DOHH2 (cell line): ENCODE results near the gene IGF2BP3.

Experiments
- H3F3A ChIP-seq: fragments of 200-600 bp; sonication (generic), shearing (Covaris generic); 2 replicates; pipeline ENCODE4 v1.6.0; 2016; ENCODE audit warnings: antibody characterized with exemption, mild to moderate bottlenecking; ENCODE audit not compliant: control insufficient read depth, insufficient read depth
- H3K27ac ChIP-seq: fragments of 200-600 bp; sonication (generic); 2 replicates; pipeline ENCODE4 v1.5.1; 2014; ENCODE audit warnings: low read depth, mild to moderate bottlenecking, low read length, moderate library complexity
- H3K27me3 ChIP-seq: fragments of 200-600 bp; sonication (generic); 2 replicates; pipeline ENCODE4 v1.6.1; 2014; ENCODE audit warnings: mild to moderate bottlenecking, low read length, mixed read lengths; ENCODE audit not compliant: control insufficient read depth
- H3K36me3 ChIP-seq: fragments of 200-600 bp; sonication (generic); 2 replicates; pipeline ENCODE4 v1.6.1; 2014; ENCODE audit warnings: mild to moderate bottlenecking, low read length, moderate library complexity, mixed read lengths; ENCODE audit not compliant: control insufficient read depth
- H3K4me1 ChIP-seq: fragments of 200-600 bp; sonication (generic); 2 replicates; pipeline ENCODE4 v1.6.1; 2014; ENCODE audit warnings: mild to moderate bottlenecking, low read length, mixed read lengths; ENCODE audit not compliant: control insufficient read depth
- H3K4me2 ChIP-seq: fragments of 200-600 bp; sonication (generic); 2 replicates; pipeline ENCODE4 v1.6.0; 2014; ENCODE audit warnings: mild to moderate bottlenecking, low read length, moderate library complexity
- H3K4me3 ChIP-seq: fragments of 200-600 bp; sonication (generic); 2 replicates; pipeline ENCODE4 v1.5.1; 2014; ENCODE audit warnings: mild to moderate bottlenecking, low read length, mixed read lengths
- H3K79me2 ChIP-seq: fragments of 200-600 bp; sonication (generic); 2 replicates; pipeline ENCODE4 v1.6.1; 2014; ENCODE audit warnings: mild to moderate bottlenecking, low read length, mixed read lengths; ENCODE audit not compliant: control insufficient read depth
- H3K9me2 ChIP-seq: fragments of 200-600 bp; sonication (generic); replicated peaks from 2 replicates; pipeline ENCODE4 v1.6.1; 2014; ENCODE audit warnings: mild to moderate bottlenecking, low read length, mixed read lengths; ENCODE audit not compliant: control insufficient read depth
- H3K9me3 ChIP-seq: fragments of 200-600 bp; sonication (generic); 2 replicates; pipeline ENCODE4 v1.6.1; 2014; ENCODE audit warnings: antibody characterized with exemption, low read length, mixed read lengths; ENCODE audit not compliant: control insufficient read depth, insufficient read depth
- H4K20me1 ChIP-seq: fragments of 200-600 bp; sonication (generic); 2 replicates; pipeline ENCODE4 v1.6.0; 2014; ENCODE audit warnings: low read depth, mild to moderate bottlenecking, antibody characterized with exemption, low read length, moderate library complexity; ENCODE audit not compliant: control insufficient read depth, insufficient read depth
- CTCF ChIP-seq: fragments of 200-600 bp; sonication (generic); IDR thresholded peaks from one replicate; pipeline ENCODE4 v1.5.1; 2014; ENCODE audit warnings: antibody characterized with exemption, mild to moderate bottlenecking, low read depth, low read length; ENCODE audit not compliant: poor library complexity, severe bottlenecking
- EZH2phosphoT487 ChIP-seq: fragments of 200-600 bp; sonication (generic); IDR thresholded peaks from 2 replicates; pipeline ENCODE4 v1.6.1; 2017; ENCODE audit warnings: borderline replicate concordance, mild to moderate bottlenecking, antibody characterized with exemption, low read length, moderate library complexity, mixed read lengths

IGF2BP3 gene

DNA sequence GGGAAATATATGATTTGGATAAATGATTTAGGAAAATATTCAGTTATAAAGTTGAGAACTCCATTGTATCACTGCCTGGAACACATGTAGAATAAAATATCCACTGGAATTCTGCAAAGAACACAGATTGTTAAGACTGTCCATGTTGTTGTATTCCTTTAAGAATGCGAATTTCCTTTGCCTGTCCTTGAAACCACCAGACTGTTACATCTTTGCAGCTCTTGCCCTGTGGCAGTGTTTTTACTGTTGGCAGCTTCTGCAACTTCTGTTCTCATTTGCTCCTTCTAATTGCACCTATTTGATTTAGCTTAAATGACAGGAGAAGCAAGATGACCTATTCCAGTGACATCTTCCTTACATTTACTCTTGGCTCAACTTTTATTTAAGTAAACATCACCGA lies 131.4 kb downstream of the IGF2BP3 start:
- TF ChIP-seq CTCF (no peak), EZH2phosphoT487 (no peak)
- Histone ChIP-seq H3K36me3 (peaks cover 94% of the 10 kb centered on the region), H3K79me2 (no peaks in the 10 kb centered on the region), H3F3A (no peaks in the 10 kb centered on the region; the same call in 1 of the 2 replicates), H3K27ac (no peak overlapping the region), H3K4me2 (no peak overlapping the region), H4K20me1 (0 out of 2 replicates have a peak, but pooled peaks cover 6% of the 10 kb centered on the region), H3K9me2 (no peaks in the 10 kb centered on the region), H3K4me3 (no peak overlapping the region), H3K4me1 (no peaks in the 10 kb centered on the region), H3K27me3 (no peaks in the 10 kb centered on the region), H3K9me3 (no peaks in the 10 kb centered on the region)

GRCh38 chr7:23338439-23338838 lies 131.9 kb downstream of the IGF2BP3 start:
- H3K36me3 ChIP-seq: peaks cover 94% of the 10 kb centered on the region
- H3K9me3 ChIP-seq: no peaks in the 10 kb centered on the region
- TF ChIP-seq EZH2phosphoT487: no peak
- TF ChIP-seq CTCF: no peak
- no peak overlapping the region for H3K4me3 ChIP-seq
- H3K79me2 ChIP-seq: no peaks in the 10 kb centered on the region
- H3K9me2 ChIP-seq: no peaks in the 10 kb centered on the region
- H4K20me1 ChIP-seq: 0 out of 2 replicates have a peak, but pooled peaks cover 6% of the 10 kb centered on the region
- H3K27ac ChIP-seq: no peak overlapping the region
- H3F3A ChIP-seq: peaks cover 4% of the 10 kb centered on the region; the same call in 1 of the 2 replicates
- H3K27me3 ChIP-seq: no peaks in the 10 kb centered on the region
- H3K4me2 ChIP-seq: no peak overlapping the region
- H3K4me1 ChIP-seq: no peaks in the 10 kb centered on the region

DNA sequence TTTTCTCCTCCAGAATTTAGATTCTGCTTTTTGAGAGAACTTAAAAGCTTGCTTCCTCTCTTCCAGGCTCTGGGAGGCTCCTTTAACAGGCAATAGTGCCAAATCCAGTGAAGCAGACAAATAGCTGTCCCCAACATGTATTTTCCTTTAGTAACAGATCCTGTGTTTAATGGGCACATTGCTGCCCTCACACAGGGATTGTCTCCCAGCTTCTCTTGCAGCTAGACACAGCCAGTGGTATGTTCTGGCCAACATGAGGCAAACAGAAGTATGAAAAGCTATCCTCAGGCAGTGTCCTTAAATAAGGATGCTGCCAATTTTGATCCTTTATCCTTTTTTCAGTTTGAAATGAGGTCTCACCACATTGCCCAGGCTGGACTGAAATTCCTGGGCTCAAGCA lies 132.9 kb downstream of the IGF2BP3 start:
- no peaks in the 10 kb centered on the region for H3K9me3 ChIP-seq
- H3F3A ChIP-seq: peaks cover 5% of the 10 kb centered on the region; the same call in 1 of the 2 replicates
- H3K27ac ChIP-seq: no peak overlapping the region
- 0 out of 2 replicates have a peak, but pooled peaks cover 6% of the 10 kb centered on the region for H4K20me1 ChIP-seq
- H3K4me1 ChIP-seq: no peaks in the 10 kb centered on the region
- H3K9me2 ChIP-seq: no peaks in the 10 kb centered on the region
- peaks cover 94% of the 10 kb centered on the region for H3K36me3 ChIP-seq
- no peak overlapping the region for H3K4me3 ChIP-seq
- TF ChIP-seq CTCF (no peak), EZH2phosphoT487 (no peak)
- no peaks in the 10 kb centered on the region for H3K27me3 ChIP-seq
- no peak overlapping the region for H3K4me2 ChIP-seq
- no peaks in the 10 kb centered on the region for H3K79me2 ChIP-seq
